Measurements from ENCODE around the gene BMP2.

GRCh38 chr20:6740096-6740495 is 27.4 kb upstream of the BMP2 start:
- TF ChIP-seq, protein P1, sequence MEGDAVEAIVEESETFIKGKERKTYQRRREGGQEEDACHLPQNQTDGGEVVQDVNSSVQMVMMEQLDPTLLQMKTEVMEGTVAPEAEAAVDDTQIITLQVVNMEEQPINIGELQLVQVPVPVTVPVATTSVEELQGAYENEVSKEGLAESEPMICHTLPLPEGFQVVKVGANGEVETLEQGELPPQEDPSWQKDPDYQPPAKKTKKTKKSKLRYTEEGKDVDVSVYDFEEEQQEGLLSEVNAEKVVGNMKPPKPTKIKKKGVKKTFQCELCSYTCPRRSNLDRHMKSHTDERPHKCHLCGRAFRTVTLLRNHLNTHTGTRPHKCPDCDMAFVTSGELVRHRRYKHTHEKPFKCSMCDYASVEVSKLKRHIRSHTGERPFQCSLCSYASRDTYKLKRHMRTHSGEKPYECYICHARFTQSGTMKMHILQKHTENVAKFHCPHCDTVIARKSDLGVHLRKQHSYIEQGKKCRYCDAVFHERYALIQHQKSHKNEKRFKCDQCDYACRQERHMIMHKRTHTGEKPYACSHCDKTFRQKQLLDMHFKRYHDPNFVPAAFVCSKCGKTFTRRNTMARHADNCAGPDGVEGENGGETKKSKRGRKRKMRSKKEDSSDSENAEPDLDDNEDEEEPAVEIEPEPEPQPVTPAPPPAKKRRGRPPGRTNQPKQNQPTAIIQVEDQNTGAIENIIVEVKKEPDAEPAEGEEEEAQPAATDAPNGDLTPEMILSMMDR (IDR thresholded peaks at IDR 0.05) = no peak
- no peak for TF ChIP-seq POLR2A (IDR thresholded peaks at IDR 0.05)

Data from adrenal gland (tissue), 5 donors.